IPS-15b (cell line): ENCODE results near the gene DGKB.

ENCODE experiments used
- H3K27me3 ChIP-seq: one replicate; pipeline ENCODE4 v1.6.1; 2013; ENCODE audit warnings: low read length; ENCODE audit not compliant: control insufficient read depth, insufficient read depth
- H3K36me3 ChIP-seq: one replicate; pipeline ENCODE4 v1.6.1; 2013; ENCODE audit warnings: low read length; ENCODE audit not compliant: control insufficient read depth, insufficient read depth
- H3K4me1 ChIP-seq: one replicate; pipeline ENCODE4 v1.6.1; 2013; ENCODE audit warnings: mild to moderate bottlenecking, low read length; ENCODE audit not compliant: control insufficient read depth, insufficient read depth
- H3K4me3 ChIP-seq: one replicate; pipeline ENCODE4 v1.5.1; 2013; ENCODE audit warnings: low read depth, low read length
- H3K9ac ChIP-seq: one replicate; pipeline ENCODE4 v1.6.1; 2013; ENCODE audit warnings: low read depth, mild to moderate bottlenecking, low read length
- H3K9me3 ChIP-seq: one replicate; pipeline ENCODE4 v1.6.1; 2013; ENCODE audit warnings: mild to moderate bottlenecking, low read length; ENCODE audit not compliant: control insufficient read depth, insufficient read depth

The DGKB gene

GRCh38 chr7:14859267-14859666, 43.3 kb downstream of the DGKB start:
- Histone ChIP-seq H3K4me1 (no peaks in the 10 kb centered on the region), H3K9me3 (no peaks in the 10 kb centered on the region), H3K4me3 (no peak overlapping the region), H3K9ac (no peak overlapping the region), H3K27me3 (no peaks in the 10 kb centered on the region), H3K36me3 (no peaks in the 10 kb centered on the region)

GRCh38 chr7:14858866-14859265, 43.7 kb downstream of the DGKB start:
- H3K9ac ChIP-seq = no peak overlapping the region
- H3K36me3 ChIP-seq = no peaks in the 10 kb centered on the region
- H3K9me3 ChIP-seq = no peaks in the 10 kb centered on the region
- H3K4me1 ChIP-seq = no peaks in the 10 kb centered on the region
- no peak overlapping the region for H3K4me3 ChIP-seq
- no peaks in the 10 kb centered on the region for H3K27me3 ChIP-seq

- Histone ChIP-seq H3K9ac (no peak overlapping the region), H3K4me3 (no peak overlapping the region), H3K27me3 (no peaks in the 10 kb centered on the region), H3K9me3 (no peaks in the 10 kb centered on the region), H3K4me1 (no peaks in the 10 kb centered on the region), H3K36me3 (no peaks in the 10 kb centered on the region)
These were observed 44.1 kb downstream of the DGKB start for GRCh38 chr7:14858410-14858809.

- Histone ChIP-seq H3K4me1 (no peaks in the 10 kb centered on the region), H3K4me3 (no peak overlapping the region), H3K9me3 (no peaks in the 10 kb centered on the region), H3K27me3 (no peaks in the 10 kb centered on the region), H3K36me3 (no peaks in the 10 kb centered on the region), H3K9ac (no peak overlapping the region)
These were observed 47.3 kb downstream of the DGKB start for GRCh38 chr7:14855033-14855794.

GRCh38 chr7:14854471-14854870, 48.1 kb downstream of the DGKB start:
- Histone ChIP-seq H3K27me3 (no peaks in the 10 kb centered on the region), H3K36me3 (no peaks in the 10 kb centered on the region), H3K4me1 (no peaks in the 10 kb centered on the region), H3K9ac (no peak overlapping the region), H3K9me3 (no peaks in the 10 kb centered on the region), H3K4me3 (no peak overlapping the region)

GRCh38 chr7:14851610-14852009, 50.9 kb downstream of the DGKB start:
- Histone ChIP-seq H3K36me3 (no peaks in the 10 kb centered on the region), H3K27me3 (no peaks in the 10 kb centered on the region), H3K4me3 (no peak overlapping the region), H3K9ac (no peak overlapping the region), H3K9me3 (no peaks in the 10 kb centered on the region), H3K4me1 (no peaks in the 10 kb centered on the region)

GRCh38 chr7:14850039-14850438, 52.5 kb downstream of the DGKB start:
- Histone ChIP-seq H3K9me3 (no peaks in the 10 kb centered on the region), H3K4me3 (no peak overlapping the region), H3K27me3 (no peaks in the 10 kb centered on the region), H3K4me1 (no peaks in the 10 kb centered on the region), H3K9ac (no peak overlapping the region), H3K36me3 (no peaks in the 10 kb centered on the region)

GRCh38 chr7:14846405-14846804, 56.1 kb downstream of the DGKB start:
- Histone ChIP-seq H3K9ac (no peak overlapping the region), H3K4me1 (no peaks in the 10 kb centered on the region), H3K4me3 (no peak overlapping the region), H3K9me3 (no peaks in the 10 kb centered on the region), H3K27me3 (no peaks in the 10 kb centered on the region), H3K36me3 (no peaks in the 10 kb centered on the region)

GRCh38 chr7:14843755-14844154, 58.8 kb downstream of the DGKB start:
- H3K27me3 ChIP-seq = no peaks in the 10 kb centered on the region
- H3K9ac ChIP-seq = no peak overlapping the region
- H3K4me1 ChIP-seq = no peaks in the 10 kb centered on the region

GRCh38 chr7:14842523-14842922, 60.0 kb downstream of the DGKB start:
- Histone ChIP-seq H3K9me3 (no peaks in the 10 kb centered on the region), H3K4me1 (no peaks in the 10 kb centered on the region), H3K4me3 (no peak overlapping the region), H3K27me3 (no peaks in the 10 kb centered on the region), H3K36me3 (no peaks in the 10 kb centered on the region), H3K9ac (no peak overlapping the region)

More at GRCh38 chr7:14843755-14844154, 58.8 kb downstream of the DGKB start:
- Histone ChIP-seq H3K36me3 (no peaks in the 10 kb centered on the region), H3K9me3 (no peaks in the 10 kb centered on the region), H3K4me3 (no peak overlapping the region)

- no peaks in the 10 kb centered on the region for H3K9me3 ChIP-seq
- no peaks in the 10 kb centered on the region for H3K27me3 ChIP-seq
- no peaks in the 10 kb centered on the region for H3K36me3 ChIP-seq
- H3K9ac ChIP-seq = no peak overlapping the region
- peaks cover 4% of the 10 kb centered on the region for H3K4me1 ChIP-seq
- H3K4me3 ChIP-seq = no peak overlapping the region
These were observed 60.7 kb downstream of the DGKB start for GRCh38 chr7:14841869-14842268.

- Histone ChIP-seq H3K4me1 (peaks cover 12% of the 10 kb centered on the region), H3K36me3 (no peaks in the 10 kb centered on the region), H3K9ac (no peak overlapping the region), H3K27me3 (no peaks in the 10 kb centered on the region), H3K4me3 (no peak overlapping the region), H3K9me3 (no peaks in the 10 kb centered on the region)
These were observed 61.5 kb downstream of the DGKB start for GRCh38 chr7:14841086-14841485.
